Measurements from ENCODE around the gene CSNK1G1. TPM values are rescaled to one million over a fixed set of nuclear protein-coding genes. Genes with fewer than 3 reads are reported as not detected.

CSNK1G1 gene
- total RNA-seq, 4 donors from 2014 or later = 19.1 to 50.0 (median 21.3) TPM

- Histone ChIP-seq H3K27ac (no peak overlapping the region), H3K4me3 (replicated peaks in 1 of 3) (no peak overlapping the region), H3K4me1 (no peaks in the 10 kb centered on the region), H3K36me3 (no peaks in the 10 kb centered on the region), H3K27me3 (no peaks in the 10 kb centered on the region), H3K9me3 (no peaks in the 10 kb centered on the region)
- intact Hi-C loops (cut with DNase I) = no loop called here
- DNase-seq = no peak
- TF ChIP-seq POLR2A (IDR thresholded peaks at IDR 0.05) = no peak
- 95 to 96% methylated on average over 2 of the region's 2 CpGs for WGBS, 2 donors
These were observed 119.6 kb downstream of the CSNK1G1 start for GRCh38 chr15:64236156-64236894.

GRCh38 chr15:64235552-64235951 is 120.4 kb downstream of the CSNK1G1 start:
- DNase-seq = no peak
- intact Hi-C loops (cut with DNase I) = no loop called here
- TF ChIP-seq, protein P1, sequence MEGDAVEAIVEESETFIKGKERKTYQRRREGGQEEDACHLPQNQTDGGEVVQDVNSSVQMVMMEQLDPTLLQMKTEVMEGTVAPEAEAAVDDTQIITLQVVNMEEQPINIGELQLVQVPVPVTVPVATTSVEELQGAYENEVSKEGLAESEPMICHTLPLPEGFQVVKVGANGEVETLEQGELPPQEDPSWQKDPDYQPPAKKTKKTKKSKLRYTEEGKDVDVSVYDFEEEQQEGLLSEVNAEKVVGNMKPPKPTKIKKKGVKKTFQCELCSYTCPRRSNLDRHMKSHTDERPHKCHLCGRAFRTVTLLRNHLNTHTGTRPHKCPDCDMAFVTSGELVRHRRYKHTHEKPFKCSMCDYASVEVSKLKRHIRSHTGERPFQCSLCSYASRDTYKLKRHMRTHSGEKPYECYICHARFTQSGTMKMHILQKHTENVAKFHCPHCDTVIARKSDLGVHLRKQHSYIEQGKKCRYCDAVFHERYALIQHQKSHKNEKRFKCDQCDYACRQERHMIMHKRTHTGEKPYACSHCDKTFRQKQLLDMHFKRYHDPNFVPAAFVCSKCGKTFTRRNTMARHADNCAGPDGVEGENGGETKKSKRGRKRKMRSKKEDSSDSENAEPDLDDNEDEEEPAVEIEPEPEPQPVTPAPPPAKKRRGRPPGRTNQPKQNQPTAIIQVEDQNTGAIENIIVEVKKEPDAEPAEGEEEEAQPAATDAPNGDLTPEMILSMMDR (IDR thresholded peaks at IDR 0.05) = no peak
- no peak for TF ChIP-seq POLR2A (IDR thresholded peaks at IDR 0.05)
- Histone ChIP-seq H3K4me1 (no peaks in the 10 kb centered on the region), H3K4me3 (replicated peaks in 1 of 3) (no peak overlapping the region), H3K27me3 (no peaks in the 10 kb centered on the region), H3K9me3 (no peaks in the 10 kb centered on the region), H3K36me3 (no peaks in the 10 kb centered on the region), H3K27ac (no peak overlapping the region)
- 94 to 97% methylated on average over 4 of the region's 4 CpGs for WGBS, 2 donors

GRCh38 chr15:64233299-64233698 is 122.7 kb downstream of the CSNK1G1 start:
- H3K27me3 ChIP-seq = no peaks in the 10 kb centered on the region
- no peaks in the 10 kb centered on the region for H3K36me3 ChIP-seq
- 92 to 100% methylated on average over 4 of the region's 4 CpGs for WGBS, 2 donors
- no peak overlapping the region for H3K4me3 ChIP-seq (replicated peaks in 1 of 3)
- no peaks in the 10 kb centered on the region for H3K9me3 ChIP-seq
- no peak for DNase-seq
- H3K4me1 ChIP-seq = no peaks in the 10 kb centered on the region
- intact Hi-C loops (cut with DNase I) = no loop called here
- no peak for TF ChIP-seq POLR2A (IDR thresholded peaks at IDR 0.05)
- TF ChIP-seq, protein P1 (IDR thresholded peaks at IDR 0.05) = no peak
- H3K27ac ChIP-seq = no peak overlapping the region

- no peaks in the 10 kb centered on the region for H3K4me1 ChIP-seq
- TF ChIP-seq, protein P1 (IDR thresholded peaks at IDR 0.05) = no peak
- no peak for TF ChIP-seq POLR2A (IDR thresholded peaks at IDR 0.05)
- WGBS, 2 donors = 41 to 47% methylated on average over 1 of the region's 1 CpG
- H3K9me3 ChIP-seq = no peaks in the 10 kb centered on the region
- DNase-seq = no peak
- intact Hi-C loops (cut with DNase I) = no loop called here
- H3K4me3 ChIP-seq (replicated peaks in 1 of 3) = no peak overlapping the region
- H3K27ac ChIP-seq = no peak overlapping the region
- no peaks in the 10 kb centered on the region for H3K27me3 ChIP-seq
- no peaks in the 10 kb centered on the region for H3K36me3 ChIP-seq
These were observed 123.6 kb downstream of the CSNK1G1 start for GRCh38 chr15:64232400-64232799.

- H3K9me3 ChIP-seq = no peaks in the 10 kb centered on the region
- no peaks in the 10 kb centered on the region for H3K27me3 ChIP-seq
- H3K27ac ChIP-seq = no peak overlapping the region
- WGBS, 2 donors = 85 to 90% methylated on average over 2 of the region's 2 CpGs
- no peaks in the 10 kb centered on the region for H3K36me3 ChIP-seq
- intact Hi-C loops (cut with DNase I) = no loop called here
- no peak overlapping the region for H3K4me3 ChIP-seq (replicated peaks in 1 of 3)
- DNase-seq = no peak
- no peak for TF ChIP-seq POLR2A (IDR thresholded peaks at IDR 0.05)
- TF ChIP-seq, protein P1 (IDR thresholded peaks at IDR 0.05) = no peak
- peaks cover 5 to 8% of the 10 kb centered on the region in 2 donors for H3K4me1 ChIP-seq
These were observed 126.7 kb downstream of the CSNK1G1 start for GRCh38 chr15:64229129-64229724.
